Left hindlimb (tissue), 1 donor: ENCODE data around the gene NAP1L4.

Source experiments
- DNase-seq: peaks from one replicate; pipeline ENCODE4 v3.0.0-alpha.2; 2018

NAP1L4 gene

DNA sequence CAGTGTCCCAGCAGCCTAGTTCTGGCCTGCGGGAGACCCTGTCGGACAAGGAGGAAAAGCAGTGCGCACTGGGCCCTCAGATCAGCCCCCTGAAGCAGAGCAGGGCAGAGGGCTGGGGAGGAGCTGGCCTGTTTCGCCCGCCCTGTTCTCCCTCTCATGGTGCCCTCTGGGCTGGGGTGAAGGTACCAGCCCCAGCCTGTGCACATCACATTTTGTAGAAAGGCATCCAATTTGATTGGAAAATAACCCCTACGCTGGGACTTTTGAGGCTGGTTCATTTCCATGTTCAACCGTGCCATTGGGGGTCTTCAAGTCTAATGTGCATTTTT is 832 bp upstream of the NAP1L4 start:
- DNase-seq, result no peak

DNA sequence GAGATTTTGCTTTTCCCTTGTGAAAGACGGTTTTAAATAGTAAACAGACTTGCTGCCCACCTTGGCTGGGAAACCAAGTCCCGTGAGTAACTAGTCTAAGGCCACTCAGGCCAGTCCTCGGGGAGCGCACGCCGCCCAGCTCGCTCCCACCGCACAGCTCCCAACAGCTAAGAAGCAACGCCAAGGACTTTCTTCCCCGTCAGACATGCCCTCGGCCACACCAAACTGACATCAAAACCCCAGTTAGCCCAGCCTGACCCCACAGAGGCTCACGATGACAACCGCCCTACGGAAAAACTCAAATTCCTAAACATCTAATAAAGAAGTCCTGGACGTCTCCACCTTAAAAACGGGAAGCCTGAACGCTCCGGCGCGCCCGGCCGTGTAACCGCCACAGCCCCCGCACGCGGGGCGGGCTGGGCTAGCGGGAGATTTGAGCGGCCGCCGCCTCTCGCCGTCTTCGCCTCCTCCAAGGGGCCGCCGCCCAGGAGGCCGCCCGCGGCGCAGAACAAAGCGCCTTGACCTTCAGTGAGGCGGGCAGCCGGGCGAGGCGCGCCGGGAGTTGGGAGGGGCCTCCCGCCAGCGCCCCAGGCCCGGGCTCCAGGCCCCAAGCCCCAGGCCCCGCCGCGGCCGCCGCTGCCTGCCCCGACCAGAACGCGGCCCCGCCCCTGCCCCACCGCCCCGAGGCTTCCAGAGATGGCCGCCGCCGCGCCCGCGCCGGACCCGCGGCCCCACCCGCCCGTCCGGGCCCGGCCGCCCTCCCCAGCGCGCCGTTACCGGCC is 486 bp downstream of the NAP1L4 start:
- DNase-seq, result no peak

DNA sequence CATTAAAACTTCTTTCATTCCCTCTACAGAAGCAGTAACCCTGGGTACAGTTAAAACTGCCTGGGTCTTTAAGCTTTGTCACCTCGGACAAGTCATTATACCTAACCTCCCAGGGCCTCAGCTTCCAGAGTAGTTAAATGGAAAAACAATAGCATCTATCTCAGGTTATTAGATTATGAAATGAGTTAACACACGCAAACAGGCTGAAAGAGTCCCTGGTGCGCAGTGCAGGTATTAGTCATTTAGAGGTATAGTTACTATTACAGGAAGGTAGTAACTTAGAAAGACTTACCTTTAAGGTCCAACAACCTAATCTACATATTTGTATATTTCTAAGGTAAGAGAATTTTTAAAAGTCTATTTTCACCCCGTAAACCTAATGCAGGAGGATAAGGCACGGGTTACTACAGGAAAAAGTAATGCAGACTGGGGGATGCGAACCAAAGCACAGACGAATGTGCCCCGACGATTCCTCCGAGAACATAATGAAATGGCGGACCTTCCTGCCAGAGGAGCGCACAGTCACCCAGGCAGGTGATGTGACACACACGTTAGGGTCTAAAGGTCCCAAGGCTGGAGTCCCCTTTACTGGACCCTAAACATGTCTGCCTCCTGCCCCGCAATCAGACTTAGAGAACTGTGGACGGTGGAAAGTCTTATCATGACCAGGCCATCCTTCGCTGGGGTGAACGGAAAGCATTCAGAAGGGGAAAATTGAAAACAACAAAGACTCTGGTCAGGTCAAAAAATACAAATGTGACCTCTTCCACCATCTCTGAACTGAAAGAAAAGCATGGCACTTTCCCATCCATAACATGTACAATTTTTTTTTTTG is 1.3 kb downstream of the NAP1L4 start:
- DNase-seq, result no peak

DNA sequence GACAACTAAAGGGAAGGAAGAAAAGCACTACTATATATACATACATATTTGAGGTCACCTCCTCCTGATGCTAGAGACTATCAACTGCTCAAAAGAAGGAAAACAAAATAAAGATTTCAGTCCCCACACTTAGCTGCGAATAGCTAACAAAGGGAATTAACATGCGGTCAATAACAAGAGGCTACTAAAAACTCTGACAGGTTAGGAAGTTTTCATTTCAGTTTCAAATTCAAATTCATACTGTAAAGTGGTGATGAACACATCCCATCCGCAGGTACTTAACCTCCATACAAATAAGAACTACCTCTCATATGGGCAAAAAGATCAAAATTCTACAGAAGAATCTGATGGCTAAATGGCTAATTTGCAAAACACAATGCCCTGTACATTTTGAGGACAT is 2.6 kb downstream of the NAP1L4 start:
- DNase-seq, result no peak

DNA sequence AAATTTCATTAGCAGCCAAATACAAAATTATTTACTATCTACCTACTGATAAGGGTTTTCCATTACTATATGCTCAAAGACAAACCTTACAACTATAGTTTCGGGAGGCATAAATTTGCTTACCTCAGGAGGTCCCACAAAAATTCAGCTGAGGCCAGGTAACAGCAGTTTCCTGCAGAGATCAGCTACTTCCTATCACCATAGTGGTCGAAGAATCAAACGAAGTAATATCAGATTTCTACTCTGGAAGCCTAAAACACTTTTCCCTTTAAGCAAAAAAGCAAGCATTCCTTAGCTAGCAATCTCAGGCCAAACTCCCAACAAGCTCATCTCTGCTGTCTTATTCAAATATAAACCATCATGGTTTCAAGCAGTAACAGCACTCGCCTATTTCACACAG is 3.1 kb downstream of the NAP1L4 start:
- DNase-seq, result no peak

DNA sequence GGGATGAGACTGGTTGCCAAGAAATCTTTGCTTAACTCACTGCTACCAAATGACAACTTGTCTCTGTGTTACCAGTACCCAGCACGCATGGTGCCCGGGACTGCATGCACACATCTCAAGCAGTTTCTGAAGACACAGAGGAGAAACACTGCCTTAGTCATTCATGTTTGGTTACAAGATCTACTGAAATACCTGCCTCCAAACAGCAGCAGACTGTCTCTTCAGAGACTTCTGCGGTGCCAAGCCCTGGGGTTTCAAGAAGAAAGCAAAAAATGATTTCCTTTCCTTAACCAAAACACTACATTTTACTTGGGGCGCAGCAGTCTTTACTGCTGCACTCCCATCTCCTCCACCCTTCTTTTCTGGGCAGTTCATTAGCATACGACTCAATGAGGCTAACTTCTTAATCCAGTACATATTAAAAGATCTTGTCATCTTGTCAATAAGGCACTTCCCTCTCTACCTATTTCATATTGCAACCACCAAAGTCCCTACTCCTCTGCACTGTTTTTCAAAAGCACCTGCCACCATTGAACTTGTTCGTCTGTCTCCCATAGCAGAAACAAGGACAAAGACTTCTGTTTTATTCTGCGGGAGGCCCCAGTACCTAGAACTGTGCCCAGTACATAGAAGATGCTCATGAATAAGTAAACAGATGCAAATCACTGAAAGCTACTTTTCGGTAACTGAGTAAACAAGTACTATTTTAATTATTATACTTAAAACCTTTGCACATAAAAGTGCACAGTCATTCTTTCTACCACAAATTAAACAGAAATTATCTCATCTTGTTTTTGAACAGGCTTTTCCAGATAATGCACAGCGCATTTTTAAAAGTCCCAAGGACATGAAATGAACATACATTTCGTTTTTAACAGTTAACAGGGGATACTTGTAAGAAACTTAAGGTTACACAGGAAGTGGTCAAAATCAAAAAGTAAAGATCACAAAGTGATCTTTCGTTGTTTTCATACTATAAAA is 4.0 kb downstream of the NAP1L4 start:
- DNase-seq, result no peak

DNA sequence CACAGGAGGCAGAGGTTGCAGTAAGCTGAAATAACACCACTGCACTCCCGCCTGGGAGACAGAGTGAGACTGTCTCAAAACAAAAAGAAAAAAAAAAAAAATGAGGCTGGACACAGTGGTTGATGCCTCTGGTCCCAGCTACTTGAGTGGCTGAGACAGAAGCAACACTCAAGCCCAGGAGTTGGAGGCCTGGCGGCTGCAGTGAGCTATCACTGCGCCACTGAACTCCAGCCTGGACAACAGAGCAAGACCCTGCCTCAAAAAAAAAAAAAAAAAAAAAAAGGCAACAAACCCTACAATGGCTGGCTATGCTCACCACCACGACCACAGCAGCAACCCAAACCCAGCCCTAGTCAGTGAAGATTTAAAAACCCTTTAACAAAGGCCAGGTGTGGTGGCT is 8.2 kb downstream of the NAP1L4 start:
- DNase-seq, result no peak

DNA sequence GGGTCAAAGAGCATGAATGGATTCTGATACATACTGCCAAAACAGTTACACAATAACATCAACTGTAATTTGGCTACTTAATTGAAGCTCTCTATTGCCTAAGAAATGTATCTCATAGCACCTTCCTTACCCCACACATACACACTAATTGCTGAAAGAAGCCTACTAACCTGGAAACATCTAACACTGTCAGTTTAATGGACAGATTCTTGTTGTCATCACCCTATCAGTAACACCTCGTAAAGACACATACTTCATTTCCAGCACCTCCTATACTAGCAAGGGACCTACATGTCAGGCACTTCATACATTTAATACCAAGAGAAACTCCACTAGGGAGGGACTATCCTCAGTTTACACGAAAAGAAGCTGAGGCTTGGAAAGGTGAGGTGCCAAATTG is 9.9 kb downstream of the NAP1L4 start:
- no peak for DNase-seq

DNA sequence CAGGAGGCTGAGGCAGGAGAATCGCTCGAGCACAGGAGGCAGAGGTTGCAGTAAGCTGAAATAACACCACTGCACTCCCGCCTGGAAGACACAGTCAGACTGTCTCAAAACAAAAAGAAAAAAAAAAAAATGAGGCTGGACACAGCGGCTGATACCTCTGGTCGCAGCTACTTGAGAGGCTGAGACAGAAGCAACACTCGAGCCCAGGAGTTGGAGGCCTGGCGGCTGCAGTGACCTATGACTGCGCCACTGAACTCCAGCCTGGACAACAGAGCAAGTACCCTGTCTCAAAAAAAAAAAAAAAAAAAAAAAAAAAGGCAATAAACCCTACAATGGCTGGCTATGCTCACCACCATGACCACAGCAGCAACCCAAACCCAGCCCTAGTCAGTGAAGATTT is 11.0 kb downstream of the NAP1L4 start:
- DNase-seq, result no peak

DNA sequence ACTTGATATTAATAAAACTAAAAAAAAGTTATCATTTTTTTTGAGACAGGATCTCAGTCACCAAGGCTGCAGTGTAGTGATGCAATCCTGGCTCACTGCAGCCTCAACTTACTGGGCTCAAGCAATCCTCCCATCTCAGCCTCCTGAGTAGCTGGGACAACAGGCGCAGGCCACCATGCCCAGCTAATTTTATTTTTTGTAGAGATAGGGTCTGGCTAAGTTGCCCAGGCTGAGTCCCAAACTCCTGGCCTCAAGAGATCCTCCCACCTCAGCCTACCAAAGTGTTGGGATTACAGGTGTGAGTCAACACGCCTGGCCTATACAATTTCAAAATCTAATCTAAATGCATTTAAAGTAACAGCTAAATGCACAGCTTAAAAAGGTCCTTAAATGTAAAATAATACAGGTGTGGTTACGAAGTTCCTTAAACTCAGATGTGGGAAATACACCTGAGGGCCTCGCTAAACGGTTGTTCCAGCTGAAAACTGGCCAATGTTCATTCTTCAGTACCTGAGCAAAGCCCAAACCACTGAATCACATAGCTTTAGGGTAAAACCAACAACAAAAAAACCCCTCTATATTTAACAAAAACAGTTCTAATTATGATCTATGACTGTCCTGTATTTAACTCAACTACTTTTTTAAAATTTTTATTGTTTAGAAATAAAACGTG is 11.8 kb downstream of the NAP1L4 start:
- no peak for DNase-seq

DNA sequence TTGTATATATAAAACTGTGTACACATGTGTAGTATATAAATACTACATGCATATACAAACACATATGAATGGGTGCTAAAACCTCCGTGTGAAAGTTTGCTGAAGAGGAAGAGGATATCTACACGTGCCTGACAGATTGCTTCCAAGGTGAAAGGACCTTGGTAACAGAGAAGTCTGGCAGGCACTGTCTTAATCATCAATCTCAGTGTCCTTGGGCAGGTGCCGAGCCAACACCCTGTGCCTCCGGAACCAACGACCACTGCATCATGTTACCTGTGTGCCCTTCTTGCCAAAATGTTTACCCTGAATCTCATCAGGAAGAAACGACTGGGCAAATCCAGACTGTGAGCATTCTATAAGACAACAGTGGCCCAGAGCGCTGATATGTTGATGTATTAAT is 15.0 kb downstream of the NAP1L4 start:
- DNase-seq, result no peak

DNA sequence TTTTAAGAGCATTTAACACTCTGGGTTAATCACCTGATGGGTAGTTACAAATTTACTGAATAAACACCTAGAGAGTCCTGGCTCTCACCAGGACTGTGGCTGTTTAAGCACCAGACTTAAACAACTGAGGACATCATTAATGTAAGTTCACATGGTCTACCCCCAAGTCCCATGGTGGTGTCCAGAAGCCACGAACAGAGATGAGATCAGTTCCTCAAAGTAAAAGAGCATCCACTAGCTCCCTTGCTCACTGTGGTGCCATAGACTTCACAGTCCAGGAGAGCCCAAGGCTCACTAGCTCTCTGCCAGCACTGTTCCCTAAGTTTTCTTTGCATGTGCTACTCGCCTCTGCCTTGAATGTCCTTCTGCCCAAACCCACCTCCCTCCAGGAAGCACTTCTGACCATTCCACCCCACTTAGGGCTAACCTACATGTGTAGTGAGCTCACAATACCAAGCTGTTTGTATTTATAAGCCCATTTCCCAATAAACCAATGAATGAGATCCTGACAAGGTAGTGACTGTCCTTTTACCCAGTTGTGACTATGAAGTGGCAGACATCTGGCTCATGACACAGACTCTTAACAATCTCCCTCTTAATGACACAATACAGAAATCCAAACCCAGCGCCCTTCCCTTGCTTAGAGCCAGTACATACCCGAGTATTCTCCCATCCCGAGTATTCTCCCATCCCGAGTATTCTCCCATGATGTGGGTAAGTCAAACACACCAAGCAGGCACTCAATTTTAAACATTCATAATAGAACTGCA is 15.7 kb downstream of the NAP1L4 start:
- DNase-seq, result no peak

DNA sequence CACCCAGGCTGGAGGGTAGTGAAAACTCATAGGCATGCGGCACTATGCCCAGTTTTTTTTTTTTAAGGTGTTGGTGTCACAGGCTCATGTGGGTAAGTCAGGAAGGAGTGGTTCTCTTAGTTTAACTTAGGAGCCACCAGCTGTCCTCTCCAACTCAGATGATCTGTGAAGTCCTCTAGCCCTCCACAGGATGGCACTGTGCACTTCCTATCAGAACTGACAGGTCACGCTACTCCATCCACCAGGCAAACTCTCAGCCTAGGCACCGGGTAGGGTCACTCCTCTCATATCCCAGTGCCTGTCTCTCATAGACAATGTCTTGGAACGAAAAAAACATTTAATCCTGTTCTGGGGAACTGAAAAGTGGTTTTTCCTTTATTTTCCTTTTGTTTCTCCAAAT is 16.5 kb downstream of the NAP1L4 start:
- no peak for DNase-seq

DNA sequence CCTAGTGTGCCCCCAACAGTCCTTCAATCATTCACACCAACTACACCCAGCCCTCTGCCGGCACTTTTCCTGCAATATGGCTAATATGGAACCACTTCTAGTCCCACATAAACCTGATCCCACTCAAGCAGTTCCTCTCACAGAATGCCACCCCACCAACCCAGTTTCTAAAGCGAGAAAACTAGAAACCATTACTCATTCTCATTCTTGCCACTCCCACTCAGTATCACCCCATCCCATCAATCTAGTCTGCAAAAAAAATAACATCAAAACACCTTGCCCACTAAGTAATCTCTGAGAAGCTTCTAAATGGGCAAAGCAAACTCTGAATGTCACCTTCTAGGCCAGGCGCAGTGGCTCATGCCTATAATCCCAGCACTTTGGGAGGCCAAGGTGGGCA is 17.9 kb downstream of the NAP1L4 start:
- DNase-seq, result no peak

DNA sequence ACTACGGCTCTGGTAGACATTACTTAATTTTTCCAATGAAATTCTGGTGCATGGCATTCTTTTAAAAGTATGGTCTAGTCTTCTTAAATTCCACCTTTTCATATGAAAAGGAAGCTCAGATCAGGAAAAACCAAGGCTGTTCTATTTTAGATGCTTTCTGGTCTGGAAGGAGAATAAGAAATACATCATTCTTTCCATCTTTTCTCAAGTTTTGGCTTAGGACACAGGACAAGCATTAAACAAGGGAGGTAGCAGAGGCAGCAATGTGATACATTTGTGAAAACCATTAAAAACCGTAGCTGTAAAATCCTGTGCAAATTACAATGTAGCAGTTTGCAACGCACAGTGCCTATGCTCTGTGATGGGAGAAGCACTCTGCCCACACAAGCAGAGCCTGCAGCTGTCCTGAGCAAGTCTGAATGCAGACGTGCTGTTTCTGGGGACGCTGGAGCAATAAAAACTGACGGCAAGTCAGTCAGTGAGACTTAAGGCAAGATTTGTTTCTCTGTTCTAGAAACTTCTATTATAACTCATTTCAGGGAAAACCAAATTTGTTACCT is 23.7 kb downstream of the NAP1L4 start:
- DNase-seq, result no peak

DNA sequence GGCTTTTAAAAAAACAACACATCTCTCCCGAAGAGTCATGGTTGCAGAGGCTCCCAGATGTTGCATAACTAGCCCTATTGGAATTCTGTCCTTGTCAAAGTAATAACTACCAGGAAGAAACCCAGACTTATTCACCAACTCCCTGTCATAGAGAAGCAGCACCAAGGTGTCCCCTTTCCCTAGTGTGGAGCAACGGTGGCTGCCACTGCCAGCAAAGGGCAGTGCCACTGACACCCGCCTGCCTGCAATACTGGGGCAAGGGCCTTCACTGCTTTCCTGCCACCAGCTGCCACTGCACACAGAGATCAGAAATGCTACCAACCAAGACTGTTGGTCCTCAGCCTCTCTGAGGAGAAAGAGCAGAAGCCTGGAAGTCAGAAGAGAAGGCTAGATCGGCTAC is 27.3 kb downstream of the NAP1L4 start:
- no peak for DNase-seq

DNA sequence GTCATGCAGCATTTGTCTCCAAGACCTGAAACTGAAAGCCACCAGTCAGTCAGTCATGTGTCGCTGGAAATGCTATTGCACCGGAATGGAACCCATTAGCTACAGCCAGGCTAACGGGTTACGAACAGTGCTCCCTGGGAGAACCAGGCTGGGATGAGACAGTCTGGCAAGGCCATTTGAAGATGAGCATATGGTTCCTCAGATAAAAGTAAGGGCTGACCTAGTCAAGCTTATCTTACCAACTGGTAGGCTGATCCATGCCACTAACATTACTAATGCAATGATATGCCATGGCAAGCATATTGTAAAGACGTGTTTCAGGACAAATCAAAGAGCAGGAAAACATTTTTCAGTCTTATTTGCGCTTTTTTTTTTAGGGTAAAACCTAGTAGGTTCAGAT is 28.4 kb downstream of the NAP1L4 start:
- no peak for DNase-seq

DNA sequence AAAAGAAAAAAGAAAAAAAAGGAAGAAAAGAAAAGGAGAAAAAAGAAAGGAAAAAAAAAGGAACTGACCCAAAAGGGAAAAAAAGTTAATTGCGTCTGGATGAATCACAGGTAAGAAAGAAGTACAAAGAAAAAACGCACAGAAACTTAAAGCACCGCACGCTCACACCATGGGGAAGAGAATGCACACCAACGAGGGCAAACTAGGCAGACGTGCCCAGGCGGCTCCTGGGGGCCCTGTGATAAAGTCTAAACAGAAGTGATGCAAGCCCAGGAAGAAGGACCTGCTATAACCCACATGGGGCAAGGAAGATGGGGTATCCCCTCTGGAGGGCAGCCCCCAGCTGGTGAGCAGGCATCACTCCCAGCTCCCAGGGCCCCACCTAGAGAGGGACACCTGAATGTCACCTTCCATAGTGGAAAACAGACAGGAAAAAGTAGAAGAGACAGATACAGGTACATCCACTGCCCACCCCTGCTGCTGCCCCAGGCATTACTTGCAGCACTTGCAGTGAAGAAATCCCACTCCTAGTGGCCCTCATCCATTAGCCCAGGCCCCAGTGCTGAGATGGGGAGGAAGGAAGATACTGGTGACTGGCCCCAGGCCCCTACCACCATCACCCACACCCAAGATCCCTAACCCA is 28.9 kb downstream of the NAP1L4 start:
- DNase-seq, result no peak

DNA sequence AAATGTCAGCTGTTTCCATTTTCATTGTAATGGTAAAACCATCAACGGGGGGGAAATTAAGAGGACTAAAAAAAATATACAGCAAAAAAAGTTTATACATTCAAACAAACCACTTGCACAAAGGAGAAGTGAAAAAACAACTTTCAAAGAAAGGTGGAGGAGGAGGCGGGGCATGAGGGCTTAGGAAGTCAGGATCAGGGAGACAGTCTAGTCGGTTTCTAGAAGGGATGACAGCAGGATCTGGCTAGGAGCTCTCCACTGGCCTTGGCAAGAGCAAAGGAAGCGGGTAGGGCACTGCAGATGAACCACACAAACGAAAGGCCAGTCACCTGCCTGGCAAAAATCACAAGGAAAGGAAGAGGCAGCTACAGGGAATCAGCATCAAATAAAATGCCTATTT is 31.0 kb downstream of the NAP1L4 start:
- no peak for DNase-seq

DNA sequence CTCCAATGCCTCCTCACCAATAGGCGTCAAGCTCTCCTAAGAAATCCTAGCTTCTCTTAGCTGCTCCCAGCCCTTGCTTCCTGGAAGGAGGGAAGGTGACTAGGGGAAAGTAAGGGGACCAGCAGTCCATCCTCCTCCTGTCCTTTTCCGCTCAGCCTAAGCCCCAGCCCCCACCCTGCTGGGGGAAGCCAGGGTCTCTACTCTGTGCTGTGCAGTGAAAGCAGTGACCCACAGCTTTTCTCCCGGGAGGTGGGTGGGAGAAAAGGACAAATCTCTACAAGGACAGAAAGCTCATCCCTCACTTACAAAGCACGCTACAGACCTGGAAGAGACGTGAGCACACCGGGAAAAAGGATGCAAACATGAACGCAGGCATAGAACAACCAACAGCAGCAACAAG is 32.0 kb downstream of the NAP1L4 start:
- no peak for DNase-seq

DNA sequence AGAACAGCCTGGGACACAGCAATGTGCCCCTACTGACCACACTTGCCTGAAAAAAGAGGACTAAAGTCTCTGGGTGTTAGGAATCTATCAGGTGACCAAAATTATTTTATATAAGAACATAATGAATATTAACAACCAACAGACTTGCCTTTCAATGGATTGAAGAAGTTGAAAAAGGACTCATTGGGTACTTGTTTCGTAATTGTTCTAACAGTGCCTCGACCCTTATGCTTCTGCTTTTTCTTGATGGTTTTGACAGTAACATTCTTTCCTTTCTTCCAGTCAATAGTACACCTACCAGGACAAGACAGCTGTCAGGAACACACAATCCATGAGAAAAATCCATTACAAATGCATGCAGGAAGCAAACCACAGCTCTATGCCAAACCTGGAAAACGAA is 33.9 kb downstream of the NAP1L4 start:
- DNase-seq, result no peak
